Loucy (cell line): ENCODE results near the gene PACRG.

ENCODE experiments used
- EZH2phosphoT487 ChIP-seq: fragments of 200-600 bp; IDR thresholded peaks from 2 replicates; pipeline ENCODE4 v1.6.1; 2018; ENCODE audit warnings: antibody characterized with exemption, mild to moderate bottlenecking, moderate library complexity, borderline replicate concordance
- TF ChIP-seq, protein P1 (sequence below): fragments of 200-600 bp; sonication (generic); conservative IDR thresholded peaks from 2 replicates; pipeline ENCODE4 v1.5.1; 2014; ENCODE audit warnings: mild to moderate bottlenecking, antibody characterized with exemption, low read length

DNA sequence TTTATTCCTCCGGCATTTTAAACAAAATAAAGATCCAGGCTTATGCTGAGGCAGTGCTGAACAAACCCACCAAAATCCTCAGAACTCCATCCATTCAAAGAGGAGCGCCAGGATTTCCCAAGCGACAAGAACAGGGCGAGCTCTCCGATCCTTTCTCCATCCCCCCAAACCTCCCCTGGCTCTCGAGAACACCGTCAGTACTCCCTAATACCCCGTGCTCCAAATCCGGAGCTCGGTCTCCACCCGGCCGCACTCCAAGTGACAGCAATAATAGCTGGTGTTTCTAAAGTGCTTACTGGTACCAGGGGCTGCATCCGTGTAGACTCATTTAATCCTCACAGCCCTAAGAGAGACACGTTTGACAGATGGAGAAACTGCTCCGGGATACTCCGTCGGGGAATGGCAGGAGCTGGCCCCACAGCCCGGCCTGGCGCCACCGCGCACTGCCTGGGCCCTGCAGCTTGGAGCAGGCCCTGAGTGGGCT, 409.7 kb downstream of the PACRG start:
- TF ChIP-seq, protein P1, sequence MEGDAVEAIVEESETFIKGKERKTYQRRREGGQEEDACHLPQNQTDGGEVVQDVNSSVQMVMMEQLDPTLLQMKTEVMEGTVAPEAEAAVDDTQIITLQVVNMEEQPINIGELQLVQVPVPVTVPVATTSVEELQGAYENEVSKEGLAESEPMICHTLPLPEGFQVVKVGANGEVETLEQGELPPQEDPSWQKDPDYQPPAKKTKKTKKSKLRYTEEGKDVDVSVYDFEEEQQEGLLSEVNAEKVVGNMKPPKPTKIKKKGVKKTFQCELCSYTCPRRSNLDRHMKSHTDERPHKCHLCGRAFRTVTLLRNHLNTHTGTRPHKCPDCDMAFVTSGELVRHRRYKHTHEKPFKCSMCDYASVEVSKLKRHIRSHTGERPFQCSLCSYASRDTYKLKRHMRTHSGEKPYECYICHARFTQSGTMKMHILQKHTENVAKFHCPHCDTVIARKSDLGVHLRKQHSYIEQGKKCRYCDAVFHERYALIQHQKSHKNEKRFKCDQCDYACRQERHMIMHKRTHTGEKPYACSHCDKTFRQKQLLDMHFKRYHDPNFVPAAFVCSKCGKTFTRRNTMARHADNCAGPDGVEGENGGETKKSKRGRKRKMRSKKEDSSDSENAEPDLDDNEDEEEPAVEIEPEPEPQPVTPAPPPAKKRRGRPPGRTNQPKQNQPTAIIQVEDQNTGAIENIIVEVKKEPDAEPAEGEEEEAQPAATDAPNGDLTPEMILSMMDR, result no peak
- TF ChIP-seq EZH2phosphoT487, result no peak
